Left ventricle myocardium inferior (tissue), 1 donor: ENCODE measurements around the gene DMRTB1. TPM values are rescaled to one million over a fixed set of nuclear protein-coding genes. Genes with fewer than 3 reads are reported as not detected.

Experiments used
- DNase-seq: peaks from one replicate; pipeline ENCODE4 v3.0.0-alpha.2; 2020
- H3K27ac ChIP-seq: fragments of 200-600 bp; replicated peaks from 2 replicates; pipeline ENCODE4 v1.8.0; 2021
- H3K27me3 ChIP-seq: fragments of 200-600 bp; 2 replicates; pipeline ENCODE4 v1.8.0; 2021; ENCODE audit warnings: low read depth
- H3K36me3 ChIP-seq: fragments of 200-600 bp; 2 replicates; pipeline ENCODE4 v1.8.0; 2021
- H3K4me1 ChIP-seq: fragments of 200-600 bp; 2 replicates; pipeline ENCODE4 v1.8.0; 2021
- H3K4me3 ChIP-seq: fragments of 200-600 bp; 2 replicates; pipeline ENCODE4 v1.8.0; 2021; ENCODE audit warnings: mild to moderate bottlenecking, moderate library complexity
- H3K9me3 ChIP-seq: fragments of 200-600 bp; replicated peaks from 2 replicates; pipeline ENCODE4 v1.8.0; 2021
- intact Hi-C: fragments of 100-400 bp; cut with micrococcal nuclease; formaldehyde crosslinking; loops from one replicate; pipeline ENCODE4 v1.11.0; 2022
- long read RNA-seq: library from polyadenylated mRNA; unstranded; transcript quantifications from one replicate; pipeline ENCODE4 v2.0.0, GENCODE V29; 2021
- total RNA-seq: library from RNA; stranded (reverse); fragmentation: NEBNext Ultra II Directional; extraction: Animal tissue kit (Norgen Biotek cat#: 25700); gene quantifications from one replicate; pipeline ENCODE4 v1.2.1, GENCODE V29; 2021
- TF ChIP-seq, protein P1 (sequence below): fragments of 200-600 bp; IDR thresholded peaks from 2 replicates; pipeline ENCODE4 v1.8.0; 2021; ENCODE audit warnings: antibody characterized with exemption, mild to moderate bottlenecking, borderline replicate concordance
- donor health status: DM: no; HTN: yes; CAD: no; lungs with severe emphysema.

DMRTB1 gene
- total RNA-seq, result not detected
- long read RNA-seq, result 0 reads

DNA sequence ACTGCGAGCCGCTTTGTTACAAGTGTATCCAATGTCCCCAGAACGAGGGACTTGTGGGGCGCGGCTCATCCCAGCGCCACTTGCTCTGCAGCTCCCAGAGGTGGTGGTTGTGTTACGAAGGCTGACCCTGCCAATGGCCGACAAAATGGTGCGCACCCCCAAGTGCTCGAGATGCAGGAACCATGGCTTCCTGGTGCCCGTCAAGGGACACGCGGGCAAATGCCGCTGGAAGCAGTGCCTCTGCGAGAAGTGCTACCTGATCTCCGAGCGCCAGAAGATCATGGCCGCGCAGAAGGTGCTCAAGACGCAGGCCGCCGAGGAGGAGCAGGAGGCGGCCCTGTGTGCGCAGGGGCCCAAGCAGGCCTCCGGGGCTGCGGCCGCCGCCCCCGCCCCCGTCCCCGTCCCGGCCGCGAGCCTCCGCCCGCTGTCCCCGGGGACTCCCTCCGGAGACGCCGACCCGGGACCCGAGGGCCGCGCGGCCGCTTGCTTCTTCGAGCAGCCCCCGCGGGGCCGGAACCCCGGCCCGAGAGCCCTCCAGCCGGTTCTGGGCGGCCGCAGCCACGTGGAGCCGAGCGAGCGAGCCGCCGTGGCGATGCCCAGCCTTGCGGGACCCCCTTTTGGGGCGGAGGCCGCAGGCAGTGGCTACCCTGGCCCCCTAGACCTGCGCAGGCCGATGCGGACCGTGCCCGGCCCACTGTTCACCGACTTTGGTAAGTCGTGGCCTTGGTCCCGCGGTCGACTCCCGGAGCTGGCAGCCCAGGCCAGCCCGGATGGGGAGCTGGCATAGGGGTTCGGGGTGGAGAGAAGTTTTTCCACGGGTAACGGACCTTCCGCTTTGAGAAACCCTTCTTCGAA, at the start of gene DMRTB1:
Gene DMRTB1 (plus strand): TSS at position 79 of the 855 bp plus-strand sequence. CDS start 55 bp downstream, at position 134.
- no peak within 1 kb of the TSS for H3K4me3 ChIP-seq
- H3K27me3 ChIP-seq, result peaks cover 50% of the 10 kb centered on the region
- intact Hi-C loops, result no loop called here
- no peak for DNase-seq
- TF ChIP-seq, protein P1, sequence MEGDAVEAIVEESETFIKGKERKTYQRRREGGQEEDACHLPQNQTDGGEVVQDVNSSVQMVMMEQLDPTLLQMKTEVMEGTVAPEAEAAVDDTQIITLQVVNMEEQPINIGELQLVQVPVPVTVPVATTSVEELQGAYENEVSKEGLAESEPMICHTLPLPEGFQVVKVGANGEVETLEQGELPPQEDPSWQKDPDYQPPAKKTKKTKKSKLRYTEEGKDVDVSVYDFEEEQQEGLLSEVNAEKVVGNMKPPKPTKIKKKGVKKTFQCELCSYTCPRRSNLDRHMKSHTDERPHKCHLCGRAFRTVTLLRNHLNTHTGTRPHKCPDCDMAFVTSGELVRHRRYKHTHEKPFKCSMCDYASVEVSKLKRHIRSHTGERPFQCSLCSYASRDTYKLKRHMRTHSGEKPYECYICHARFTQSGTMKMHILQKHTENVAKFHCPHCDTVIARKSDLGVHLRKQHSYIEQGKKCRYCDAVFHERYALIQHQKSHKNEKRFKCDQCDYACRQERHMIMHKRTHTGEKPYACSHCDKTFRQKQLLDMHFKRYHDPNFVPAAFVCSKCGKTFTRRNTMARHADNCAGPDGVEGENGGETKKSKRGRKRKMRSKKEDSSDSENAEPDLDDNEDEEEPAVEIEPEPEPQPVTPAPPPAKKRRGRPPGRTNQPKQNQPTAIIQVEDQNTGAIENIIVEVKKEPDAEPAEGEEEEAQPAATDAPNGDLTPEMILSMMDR, result no peak
- no peaks in the 10 kb centered on the region for H3K4me1 ChIP-seq
- H3K27ac ChIP-seq, result no peak within 1 kb of the TSS
- no peaks in the 10 kb centered on the region for H3K9me3 ChIP-seq
- no peaks in the 10 kb centered on the region for H3K36me3 ChIP-seq

DNA sequence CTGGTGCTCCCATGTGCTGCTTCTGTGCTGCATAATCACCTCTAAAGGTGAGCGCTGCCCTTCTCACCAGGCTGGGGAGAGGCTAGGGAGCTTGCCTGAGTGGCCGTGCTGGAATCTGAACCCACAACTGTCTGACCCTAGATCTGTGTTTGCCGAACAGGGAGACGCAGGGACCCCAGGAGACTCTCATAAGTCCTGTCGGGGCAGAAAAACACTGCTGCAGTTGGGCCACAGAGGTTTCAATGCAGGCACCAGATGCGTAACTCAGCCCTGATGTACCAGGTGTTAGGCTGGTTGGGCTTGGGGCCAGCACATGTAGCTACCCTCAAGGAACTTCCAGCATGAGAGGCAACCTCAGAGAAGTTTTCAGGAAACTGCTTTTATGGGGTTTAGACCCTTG, 49.5 kb upstream of the DMRTB1 start:
- no peak overlapping the region for H3K4me3 ChIP-seq
- no peaks in the 10 kb centered on the region for H3K36me3 ChIP-seq
- H3K27ac ChIP-seq, result no peak overlapping the region
- no peaks in the 10 kb centered on the region for H3K9me3 ChIP-seq
- intact Hi-C loops, result no loop called here
- H3K4me1 ChIP-seq, result no peaks in the 10 kb centered on the region
- DNase-seq, result no peak
- H3K27me3 ChIP-seq, result peaks cover 72% of the 10 kb centered on the region
- TF ChIP-seq, protein P1, result no peak

DNA sequence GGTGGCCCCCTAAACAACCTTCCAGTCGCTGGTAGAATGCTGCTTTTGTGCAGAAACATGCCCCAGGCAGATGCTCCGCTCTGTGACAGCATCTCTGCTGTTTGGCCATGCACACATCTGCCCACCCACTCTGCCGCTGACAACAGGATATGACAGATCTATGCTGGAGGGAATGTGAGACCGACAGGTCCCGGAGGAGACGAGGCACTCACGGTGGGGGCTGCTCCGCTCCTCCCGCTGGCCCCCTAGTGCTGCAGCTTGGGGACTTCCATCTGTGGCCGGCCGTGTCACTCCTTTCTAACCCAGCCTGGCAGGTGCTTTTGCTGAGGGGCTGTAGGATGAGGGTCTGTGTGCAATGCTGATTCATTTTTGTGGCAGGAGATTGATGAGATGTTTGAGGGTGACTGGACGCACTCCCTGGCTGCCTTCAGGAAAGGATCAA, 49.1 kb upstream of the DMRTB1 start:
- H3K9me3 ChIP-seq, result no peaks in the 10 kb centered on the region
- TF ChIP-seq, protein P1, result no peak
- H3K27me3 ChIP-seq, result peaks cover 68% of the 10 kb centered on the region
- intact Hi-C loops, result no loop called here
- no peak overlapping the region for H3K27ac ChIP-seq
- no peaks in the 10 kb centered on the region for H3K4me1 ChIP-seq
- no peak for DNase-seq
- no peaks in the 10 kb centered on the region for H3K36me3 ChIP-seq
- no peak overlapping the region for H3K4me3 ChIP-seq

DNA sequence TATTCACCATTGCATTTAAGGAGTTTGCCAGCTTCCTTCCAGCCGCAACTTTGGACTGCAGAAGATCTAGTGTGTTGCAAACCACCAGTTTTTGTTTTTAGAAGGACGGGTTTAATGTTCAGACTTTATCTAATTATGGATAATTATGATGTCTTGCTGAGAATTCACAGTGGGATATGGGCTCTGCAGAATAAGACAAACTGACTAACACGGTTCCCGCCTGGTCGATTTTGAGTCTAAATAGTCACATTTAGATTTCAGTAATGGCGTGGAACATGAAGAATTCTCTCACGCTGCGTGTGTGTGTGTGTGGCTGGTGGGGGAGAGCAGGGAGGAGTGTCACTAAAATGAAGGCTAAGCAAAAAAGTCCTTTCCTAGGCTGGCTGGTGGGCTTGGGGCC, 48.5 kb upstream of the DMRTB1 start:
- H3K4me1 ChIP-seq, result no peaks in the 10 kb centered on the region
- intact Hi-C loops, result no loop called here
- no peak for DNase-seq
- H3K9me3 ChIP-seq, result no peaks in the 10 kb centered on the region
- H3K36me3 ChIP-seq, result no peaks in the 10 kb centered on the region
- no peak overlapping the region for H3K27ac ChIP-seq
- no peak overlapping the region for H3K4me3 ChIP-seq
- peaks cover 62% of the 10 kb centered on the region for H3K27me3 ChIP-seq
- TF ChIP-seq, protein P1, result no peak

- Histone ChIP-seq H3K4me3 (no peak overlapping the region), H3K27ac (no peak overlapping the region), H3K4me1 (no peaks in the 10 kb centered on the region), H3K36me3 (no peaks in the 10 kb centered on the region), H3K9me3 (no peaks in the 10 kb centered on the region), H3K27me3 (peaks cover 53% of the 10 kb centered on the region)
- intact Hi-C loops, result no loop called here
- DNase-seq, result no peak
- TF ChIP-seq, protein P1, result no peak
These were observed 47.6 kb upstream of the DMRTB1 start for GRCh38 chr1:53411541-53412152.
